Measurements from ENCODE around the gene MAPRE2. TPM values are rescaled to one million over a fixed set of nuclear protein-coding genes. Genes with fewer than 3 reads are reported as not detected.

The MAPRE2 gene
- total and polyA plus RNA-seq, 2 of the 13 experiments (the other 11 are each of a cell fraction or from before 2014, with no cell fraction given) = 34.5 to 67.9 TPM

DNA sequence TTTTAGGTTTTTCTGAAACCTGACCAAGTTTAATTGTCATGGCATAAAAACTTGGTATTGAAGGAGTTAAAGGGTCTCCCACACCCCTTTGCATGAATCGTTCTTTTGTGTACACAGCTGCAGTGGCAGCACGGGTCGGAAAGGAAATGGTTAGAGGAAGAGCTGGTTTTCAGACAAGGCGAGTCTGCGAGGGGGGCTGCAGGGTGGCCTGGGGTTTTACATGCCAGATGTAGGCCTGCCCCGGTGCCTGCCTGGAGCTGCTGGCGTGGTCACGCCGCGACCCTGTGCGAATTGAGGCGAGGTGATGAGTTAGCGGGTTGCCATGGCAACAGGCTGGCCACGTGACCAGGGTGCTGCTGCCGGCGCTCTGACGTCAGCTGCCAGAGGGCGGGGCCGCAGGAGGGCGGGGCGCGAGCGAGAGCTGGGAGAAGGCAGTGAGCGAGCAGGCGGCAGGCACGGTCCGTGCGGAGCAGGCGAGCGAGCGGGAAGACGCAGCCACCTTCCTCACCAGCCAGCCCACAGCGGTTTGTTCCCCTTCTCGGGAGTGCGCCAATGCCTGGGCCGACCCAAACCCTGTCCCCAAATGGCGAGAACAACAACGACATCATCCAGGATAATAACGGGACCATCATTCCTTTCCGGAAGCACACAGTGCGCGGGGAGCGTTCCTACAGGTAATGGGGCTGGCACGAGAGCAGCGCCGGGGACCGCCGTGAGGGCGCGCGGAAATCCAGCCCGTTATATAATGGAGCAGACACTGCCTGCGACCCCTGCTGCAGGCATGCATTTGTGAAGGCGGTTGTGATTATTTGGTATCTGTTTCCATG, at the start of gene MAPRE2 (continued):
- TF ChIP-seq, protein P1, sequence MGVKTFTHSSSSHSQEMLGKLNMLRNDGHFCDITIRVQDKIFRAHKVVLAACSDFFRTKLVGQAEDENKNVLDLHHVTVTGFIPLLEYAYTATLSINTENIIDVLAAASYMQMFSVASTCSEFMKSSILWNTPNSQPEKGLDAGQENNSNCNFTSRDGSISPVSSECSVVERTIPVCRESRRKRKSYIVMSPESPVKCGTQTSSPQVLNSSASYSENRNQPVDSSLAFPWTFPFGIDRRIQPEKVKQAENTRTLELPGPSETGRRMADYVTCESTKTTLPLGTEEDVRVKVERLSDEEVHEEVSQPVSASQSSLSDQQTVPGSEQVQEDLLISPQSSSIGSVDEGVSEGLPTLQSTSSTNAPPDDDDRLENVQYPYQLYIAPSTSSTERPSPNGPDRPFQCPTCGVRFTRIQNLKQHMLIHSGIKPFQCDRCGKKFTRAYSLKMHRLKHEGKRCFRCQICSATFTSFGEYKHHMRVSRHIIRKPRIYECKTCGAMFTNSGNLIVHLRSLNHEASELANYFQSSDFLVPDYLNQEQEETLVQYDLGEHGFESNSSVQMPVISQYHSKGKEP (CRISPR knock-in tag; IDR thresholded peaks at IDR 0.05) = no peak
- TF ChIP-seq SMYD3 (CRISPR knock-in tag; IDR thresholded peaks at IDR 0.05) = peak; percentile 76; the same call in 1 of the 2 replicates
- TF ChIP-seq ZNF646 (CRISPR knock-in tag; IDR thresholded peaks at IDR 0.05) = no peak
- TF ChIP-seq ZBED4 (CRISPR knock-in tag; IDR thresholded peaks at IDR 0.05; ENCODE audit: borderline replicate concordance) = no peak
- TF ChIP-seq ZNF766 (CRISPR knock-in tag; IDR thresholded peaks at IDR 0.05; ENCODE audit: borderline replicate concordance) = no peak
- TF ChIP-seq, protein P2, sequence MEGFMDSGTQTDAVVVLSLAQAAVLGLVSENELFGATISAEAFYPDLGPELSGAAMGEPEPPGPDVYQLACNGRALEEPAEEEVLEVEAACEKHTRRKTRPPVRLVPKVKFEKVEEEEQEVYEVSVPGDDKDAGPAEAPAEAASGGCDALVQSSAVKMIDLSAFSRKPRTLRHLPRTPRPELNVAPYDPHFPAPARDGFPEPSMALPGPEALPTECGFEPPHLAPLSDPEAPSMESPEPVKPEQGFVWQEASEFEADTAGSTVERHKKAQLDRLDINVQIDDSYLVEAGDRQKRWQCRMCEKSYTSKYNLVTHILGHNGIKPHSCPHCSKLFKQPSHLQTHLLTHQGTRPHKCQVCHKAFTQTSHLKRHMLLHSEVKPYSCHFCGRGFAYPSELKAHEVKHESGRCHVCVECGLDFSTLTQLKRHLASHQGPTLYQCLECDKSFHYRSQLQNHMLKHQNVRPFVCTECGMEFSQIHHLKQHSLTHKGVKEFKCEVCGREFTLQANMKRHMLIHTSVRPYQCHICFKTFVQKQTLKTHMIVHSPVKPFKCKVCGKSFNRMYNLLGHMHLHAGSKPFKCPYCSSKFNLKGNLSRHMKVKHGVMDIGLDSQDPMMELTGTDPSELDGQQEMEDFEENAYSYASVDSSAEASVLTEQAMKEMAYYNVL (CRISPR knock-in tag; IDR thresholded peaks at IDR 0.05; ENCODE audit: borderline replicate concordance) = peak; percentile 66; the same call in 1 of the 2 replicates
- TF ChIP-seq POLR2G (IDR thresholded peaks at IDR 0.05; ENCODE audit: low read depth, low read length) = peak; percentile 90
- TF ChIP-seq, protein P3, sequence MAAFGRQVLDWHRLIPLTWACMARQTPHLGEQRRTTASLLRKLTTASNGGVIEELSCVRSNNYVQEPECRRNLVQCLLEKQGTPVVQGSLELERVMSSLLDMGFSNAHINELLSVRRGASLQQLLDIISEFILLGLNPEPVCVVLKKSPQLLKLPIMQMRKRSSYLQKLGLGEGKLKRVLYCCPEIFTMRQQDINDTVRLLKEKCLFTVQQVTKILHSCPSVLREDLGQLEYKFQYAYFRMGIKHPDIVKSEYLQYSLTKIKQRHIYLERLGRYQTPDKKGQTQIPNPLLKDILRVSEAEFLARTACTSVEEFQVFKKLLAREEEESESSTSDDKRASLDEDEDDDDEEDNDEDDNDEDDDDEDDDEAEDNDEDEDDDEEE (CRISPR knock-in tag; IDR thresholded peaks at IDR 0.05) = peak; percentile 95; the same call in 1 of the 2 replicates
- TF ChIP-seq, protein P4, sequence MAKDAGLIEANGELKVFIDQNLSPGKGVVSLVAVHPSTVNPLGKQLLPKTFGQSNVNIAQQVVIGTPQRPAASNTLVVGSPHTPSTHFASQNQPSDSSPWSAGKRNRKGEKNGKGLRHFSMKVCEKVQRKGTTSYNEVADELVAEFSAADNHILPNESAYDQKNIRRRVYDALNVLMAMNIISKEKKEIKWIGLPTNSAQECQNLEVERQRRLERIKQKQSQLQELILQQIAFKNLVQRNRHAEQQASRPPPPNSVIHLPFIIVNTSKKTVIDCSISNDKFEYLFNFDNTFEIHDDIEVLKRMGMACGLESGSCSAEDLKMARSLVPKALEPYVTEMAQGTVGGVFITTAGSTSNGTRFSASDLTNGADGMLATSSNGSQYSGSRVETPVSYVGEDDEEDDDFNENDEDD (CRISPR knock-in tag; IDR thresholded peaks at IDR 0.05; ENCODE audit: borderline replicate concordance) = peak; percentile 61; the same call in 1 of the 2 replicates
- TF ChIP-seq STAG1 (CRISPR knock-in tag; IDR thresholded peaks at IDR 0.05) = peak; percentile 11; the same call in 1 of the 2 replicates

All from HepG2 (cell line).